C4-2B (cell line): ENCODE measurements around the gene SPNS2.

Source experiments
- ZFX ChIP-seq: fragments of 450-650 bp; IDR thresholded peaks from 2 replicates; pipeline ENCODE4 v1.6.1; 2017
- TF ChIP-seq, protein P1 (sequence below): fragments of 450-650 bp; conservative IDR thresholded peaks from 2 replicates; pipeline ENCODE4 v1.5.1; 2017; ENCODE audit warnings: mild to moderate bottlenecking

DNA sequence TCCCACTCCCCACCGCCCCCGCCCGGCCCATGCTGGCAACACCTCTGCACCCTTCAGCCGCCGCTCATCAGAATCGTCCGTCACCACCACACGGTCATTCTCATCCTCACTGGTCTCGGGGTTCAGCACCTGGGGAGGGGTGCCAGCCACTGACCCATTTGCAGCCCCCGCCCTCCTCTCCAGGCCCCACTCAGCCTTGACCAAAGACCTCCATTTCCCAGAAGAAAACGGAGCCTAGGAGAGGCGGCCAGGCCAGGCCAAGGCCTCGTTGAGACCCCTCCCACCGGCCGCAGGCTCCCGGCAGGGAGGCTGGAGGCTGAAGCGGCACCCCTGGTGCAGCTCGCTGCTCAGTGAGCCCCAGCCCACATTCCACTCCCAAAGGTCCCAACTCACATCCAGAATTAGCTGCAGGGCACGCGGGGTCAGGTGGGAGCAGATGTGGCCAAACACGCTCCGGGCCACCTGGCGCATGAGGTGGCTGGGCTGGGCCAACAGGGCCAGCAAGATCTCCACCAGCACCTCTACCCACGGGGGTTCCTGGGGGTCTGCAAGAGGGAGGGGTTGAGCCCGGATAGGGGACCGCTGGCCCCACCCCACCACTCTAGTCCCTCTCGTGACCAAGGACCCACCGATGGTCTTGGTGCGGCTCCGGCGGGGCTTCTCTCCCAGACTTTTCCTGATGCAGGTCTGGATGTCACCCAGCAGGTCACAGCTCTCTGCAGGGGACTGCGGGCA, 46.7 kb downstream of the SPNS2 start:
- TF ChIP-seq ZFX = no peak
- TF ChIP-seq, protein P1, sequence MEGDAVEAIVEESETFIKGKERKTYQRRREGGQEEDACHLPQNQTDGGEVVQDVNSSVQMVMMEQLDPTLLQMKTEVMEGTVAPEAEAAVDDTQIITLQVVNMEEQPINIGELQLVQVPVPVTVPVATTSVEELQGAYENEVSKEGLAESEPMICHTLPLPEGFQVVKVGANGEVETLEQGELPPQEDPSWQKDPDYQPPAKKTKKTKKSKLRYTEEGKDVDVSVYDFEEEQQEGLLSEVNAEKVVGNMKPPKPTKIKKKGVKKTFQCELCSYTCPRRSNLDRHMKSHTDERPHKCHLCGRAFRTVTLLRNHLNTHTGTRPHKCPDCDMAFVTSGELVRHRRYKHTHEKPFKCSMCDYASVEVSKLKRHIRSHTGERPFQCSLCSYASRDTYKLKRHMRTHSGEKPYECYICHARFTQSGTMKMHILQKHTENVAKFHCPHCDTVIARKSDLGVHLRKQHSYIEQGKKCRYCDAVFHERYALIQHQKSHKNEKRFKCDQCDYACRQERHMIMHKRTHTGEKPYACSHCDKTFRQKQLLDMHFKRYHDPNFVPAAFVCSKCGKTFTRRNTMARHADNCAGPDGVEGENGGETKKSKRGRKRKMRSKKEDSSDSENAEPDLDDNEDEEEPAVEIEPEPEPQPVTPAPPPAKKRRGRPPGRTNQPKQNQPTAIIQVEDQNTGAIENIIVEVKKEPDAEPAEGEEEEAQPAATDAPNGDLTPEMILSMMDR = no peak
